Left ventricle myocardium inferior (tissue), 1 donor: ENCODE results near the gene CCDC34. TPM values are rescaled to one million over a fixed set of nuclear protein-coding genes. Genes with fewer than 3 reads are reported as not detected.

Source experiments
- DNase-seq: peaks from one replicate; pipeline ENCODE4 v3.0.0-alpha.2; 2020
- H3K27ac ChIP-seq: fragments of 200-600 bp; replicated peaks from 2 replicates; pipeline ENCODE4 v1.8.0; 2021
- H3K27me3 ChIP-seq: fragments of 200-600 bp; 2 replicates; pipeline ENCODE4 v1.8.0; 2021; ENCODE audit warnings: low read depth
- H3K36me3 ChIP-seq: fragments of 200-600 bp; 2 replicates; pipeline ENCODE4 v1.8.0; 2021
- H3K4me1 ChIP-seq: fragments of 200-600 bp; 2 replicates; pipeline ENCODE4 v1.8.0; 2021
- H3K4me3 ChIP-seq: fragments of 200-600 bp; 2 replicates; pipeline ENCODE4 v1.8.0; 2021; ENCODE audit warnings: mild to moderate bottlenecking, moderate library complexity
- H3K9me3 ChIP-seq: fragments of 200-600 bp; replicated peaks from 2 replicates; pipeline ENCODE4 v1.8.0; 2021
- CTCF ChIP-seq: fragments of 200-600 bp; IDR thresholded peaks from 2 replicates; pipeline ENCODE4 v1.8.0; 2021; ENCODE audit warnings: antibody characterized with exemption, mild to moderate bottlenecking, borderline replicate concordance
- intact Hi-C: fragments of 100-400 bp; cut with micrococcal nuclease; formaldehyde crosslinking; loops from one replicate; pipeline ENCODE4 v1.11.0; 2022
- total RNA-seq: library from RNA; stranded (reverse); fragmentation: NEBNext Ultra II Directional; extraction: Animal tissue kit (Norgen Biotek cat#: 25700); gene quantifications from one replicate; pipeline ENCODE4 v1.2.1, GENCODE V29; 2021
- donor health status: DM: no; HTN: yes; CAD: no; lungs with severe emphysema.

Gene CCDC34
- total RNA-seq, 1 donor from 2014 or later, result 1.6 TPM

- Histone ChIP-seq H3K27me3 (no peaks in the 10 kb centered on the region), H3K4me1 (peaks cover 29% of the 10 kb centered on the region), H3K4me3 (peak overlapping the region; percentile 89), H3K27ac (no peak overlapping the region), H3K36me3 (no peaks in the 10 kb centered on the region), H3K9me3 (no peaks in the 10 kb centered on the region)
- intact Hi-C loops, result no loop called here
- DNase-seq, result no peak
- TF ChIP-seq CTCF, result no peak
These were observed 1.2 kb downstream of the CCDC34 start for GRCh38 chr11:27361649-27362431.

- no peaks in the 10 kb centered on the region for H3K36me3 ChIP-seq
- intact Hi-C loops, result no loop called here
- peaks cover 23% of the 10 kb centered on the region for H3K4me1 ChIP-seq
- TF ChIP-seq CTCF, result no peak
- no peaks in the 10 kb centered on the region for H3K9me3 ChIP-seq
- H3K27ac ChIP-seq, result no peak overlapping the region
- no peak overlapping the region for H3K4me3 ChIP-seq
- no peak for DNase-seq
- no peaks in the 10 kb centered on the region for H3K27me3 ChIP-seq
These were observed 4.7 kb downstream of the CCDC34 start for GRCh38 chr11:27358296-27358695.

- no peak for DNase-seq
- H3K4me3 ChIP-seq, result no peak overlapping the region
- no peaks in the 10 kb centered on the region for H3K27me3 ChIP-seq
- H3K36me3 ChIP-seq, result no peaks in the 10 kb centered on the region
- intact Hi-C loops, result no loop called here
- no peak for TF ChIP-seq CTCF
- H3K4me1 ChIP-seq, result peaks cover 12% of the 10 kb centered on the region
- H3K9me3 ChIP-seq, result no peaks in the 10 kb centered on the region
- H3K27ac ChIP-seq, result no peak overlapping the region
These were observed 5.8 kb downstream of the CCDC34 start for GRCh38 chr11:27357250-27357649.

GRCh38 chr11:27356624-27357222 is 6.3 kb downstream of the CCDC34 start:
- Histone ChIP-seq H3K9me3 (no peaks in the 10 kb centered on the region), H3K4me3 (no peak overlapping the region), H3K36me3 (no peaks in the 10 kb centered on the region), H3K27ac (no peak overlapping the region), H3K27me3 (no peaks in the 10 kb centered on the region), H3K4me1 (peaks cover 7% of the 10 kb centered on the region)
- TF ChIP-seq CTCF, result no peak
- DNase-seq, result no peak
- intact Hi-C loops, result no loop called here

- H3K4me3 ChIP-seq, result no peak overlapping the region
- no peak for TF ChIP-seq CTCF
These were observed 7.4 kb downstream of the CCDC34 start for GRCh38 chr11:27355575-27356104.

More at GRCh38 chr11:27355575-27356104, 7.4 kb downstream of the CCDC34 start:
- no peaks in the 10 kb centered on the region for H3K27me3 ChIP-seq
- peaks cover 5% of the 10 kb centered on the region for H3K4me1 ChIP-seq
- H3K9me3 ChIP-seq, result no peaks in the 10 kb centered on the region
- H3K27ac ChIP-seq, result no peak overlapping the region
- no peak for DNase-seq
- intact Hi-C loops, result no loop called here
- H3K36me3 ChIP-seq, result no peaks in the 10 kb centered on the region
